ENCODE results near the gene PIP4P1. TPM values are rescaled to one million over a fixed set of nuclear protein-coding genes. Genes with fewer than 3 reads are reported as not detected.
A peak's percentile ranks its signal among the peaks of the same experiment; 100 is the strongest.

The PIP4P1 gene
- total RNA-seq, 1 donor from 2014 or later = 36.8 TPM

- TF ChIP-seq, protein P1, sequence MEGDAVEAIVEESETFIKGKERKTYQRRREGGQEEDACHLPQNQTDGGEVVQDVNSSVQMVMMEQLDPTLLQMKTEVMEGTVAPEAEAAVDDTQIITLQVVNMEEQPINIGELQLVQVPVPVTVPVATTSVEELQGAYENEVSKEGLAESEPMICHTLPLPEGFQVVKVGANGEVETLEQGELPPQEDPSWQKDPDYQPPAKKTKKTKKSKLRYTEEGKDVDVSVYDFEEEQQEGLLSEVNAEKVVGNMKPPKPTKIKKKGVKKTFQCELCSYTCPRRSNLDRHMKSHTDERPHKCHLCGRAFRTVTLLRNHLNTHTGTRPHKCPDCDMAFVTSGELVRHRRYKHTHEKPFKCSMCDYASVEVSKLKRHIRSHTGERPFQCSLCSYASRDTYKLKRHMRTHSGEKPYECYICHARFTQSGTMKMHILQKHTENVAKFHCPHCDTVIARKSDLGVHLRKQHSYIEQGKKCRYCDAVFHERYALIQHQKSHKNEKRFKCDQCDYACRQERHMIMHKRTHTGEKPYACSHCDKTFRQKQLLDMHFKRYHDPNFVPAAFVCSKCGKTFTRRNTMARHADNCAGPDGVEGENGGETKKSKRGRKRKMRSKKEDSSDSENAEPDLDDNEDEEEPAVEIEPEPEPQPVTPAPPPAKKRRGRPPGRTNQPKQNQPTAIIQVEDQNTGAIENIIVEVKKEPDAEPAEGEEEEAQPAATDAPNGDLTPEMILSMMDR (IDR thresholded peaks at IDR 0.05; ENCODE audit: unreplicated experiment) = no peak
- no peak overlapping the region for H3K27ac Mint-ChIP-seq (ENCODE audit: unreplicated experiment)
- no peaks in the 10 kb centered on the region for H3K9me3 Mint-ChIP-seq (ENCODE audit: unreplicated experiment)
- DNase-seq (ENCODE audit: low spot score) = no peak
- peaks cover 10% of the 10 kb centered on the region for H3K4me1 Mint-ChIP-seq (ENCODE audit: unreplicated experiment)
- no peaks in the 10 kb centered on the region for H3K36me3 Mint-ChIP-seq (ENCODE audit: low read depth, unreplicated experiment)
- H3K27me3 Mint-ChIP-seq (ENCODE audit: unreplicated experiment) = peaks cover under 1% of the 10 kb centered on the region
- no peak overlapping the region for H3K4me3 Mint-ChIP-seq (ENCODE audit: unreplicated experiment)
These were observed 41.8 kb downstream of the PIP4P1 start for GRCh38 chr14:20419419-20419818.

DNA sequence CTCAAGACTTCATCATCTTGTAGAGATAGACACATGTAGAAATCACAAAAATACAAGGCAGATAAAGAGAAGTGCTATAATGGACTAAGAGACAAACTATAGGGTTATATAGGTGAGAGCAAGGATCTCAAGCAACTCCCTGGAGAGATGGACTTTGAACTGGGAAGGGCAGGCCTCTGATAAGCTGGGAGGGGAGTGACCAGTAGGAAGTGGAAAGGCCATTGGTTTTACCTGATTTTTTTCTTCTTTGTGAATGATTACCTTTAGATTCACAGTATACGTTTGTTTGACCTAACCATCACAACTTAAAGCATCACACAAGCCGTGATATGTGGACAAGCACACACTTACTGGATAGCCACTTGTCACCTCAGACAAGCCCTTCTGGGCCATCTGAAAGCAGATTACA, 42.7 kb downstream of the PIP4P1 start:
- Mint-ChIP-seq H3K27ac (ENCODE audit: unreplicated experiment) (no peak overlapping the region), H3K4me1 (ENCODE audit: unreplicated experiment) (peaks cover 14% of the 10 kb centered on the region), H3K36me3 (ENCODE audit: low read depth, unreplicated experiment) (peaks cover 2% of the 10 kb centered on the region), H3K4me3 (ENCODE audit: unreplicated experiment) (no peak overlapping the region), H3K9me3 (ENCODE audit: unreplicated experiment) (no peaks in the 10 kb centered on the region), H3K27me3 (ENCODE audit: unreplicated experiment) (peaks cover 2% of the 10 kb centered on the region)
- TF ChIP-seq, protein P1 (IDR thresholded peaks at IDR 0.05; ENCODE audit: unreplicated experiment) = no peak
- DNase-seq (ENCODE audit: low spot score) = no peak

GRCh38 chr14:20417250-20418186, 43.7 kb downstream of the PIP4P1 start:
- Mint-ChIP-seq H3K4me3 (ENCODE audit: unreplicated experiment) (no peak overlapping the region), H3K27me3 (ENCODE audit: unreplicated experiment) (peaks cover 2% of the 10 kb centered on the region), H3K36me3 (ENCODE audit: low read depth, unreplicated experiment) (peaks cover 3% of the 10 kb centered on the region), H3K9me3 (ENCODE audit: unreplicated experiment) (no peaks in the 10 kb centered on the region), H3K4me1 (ENCODE audit: unreplicated experiment) (peaks cover 8% of the 10 kb centered on the region), H3K27ac (ENCODE audit: unreplicated experiment) (no peak overlapping the region)
- DNase-seq (ENCODE audit: low spot score) = no peak
- TF ChIP-seq, protein P1 (IDR thresholded peaks at IDR 0.05; ENCODE audit: unreplicated experiment) = no peak

- Mint-ChIP-seq H3K4me3 (ENCODE audit: unreplicated experiment) (no peak overlapping the region), H3K36me3 (ENCODE audit: low read depth, unreplicated experiment) (peaks cover 3% of the 10 kb centered on the region), H3K27me3 (ENCODE audit: unreplicated experiment) (peaks cover 2% of the 10 kb centered on the region), H3K4me1 (ENCODE audit: unreplicated experiment) (peaks cover 9% of the 10 kb centered on the region), H3K9me3 (ENCODE audit: unreplicated experiment) (no peaks in the 10 kb centered on the region), H3K27ac (ENCODE audit: unreplicated experiment) (no peak overlapping the region)
- TF ChIP-seq, protein P1 (IDR thresholded peaks at IDR 0.05; ENCODE audit: unreplicated experiment) = no peak
- DNase-seq (ENCODE audit: low spot score) = no peak
These were observed 45.0 kb downstream of the PIP4P1 start for GRCh38 chr14:20416223-20416622.

DNA sequence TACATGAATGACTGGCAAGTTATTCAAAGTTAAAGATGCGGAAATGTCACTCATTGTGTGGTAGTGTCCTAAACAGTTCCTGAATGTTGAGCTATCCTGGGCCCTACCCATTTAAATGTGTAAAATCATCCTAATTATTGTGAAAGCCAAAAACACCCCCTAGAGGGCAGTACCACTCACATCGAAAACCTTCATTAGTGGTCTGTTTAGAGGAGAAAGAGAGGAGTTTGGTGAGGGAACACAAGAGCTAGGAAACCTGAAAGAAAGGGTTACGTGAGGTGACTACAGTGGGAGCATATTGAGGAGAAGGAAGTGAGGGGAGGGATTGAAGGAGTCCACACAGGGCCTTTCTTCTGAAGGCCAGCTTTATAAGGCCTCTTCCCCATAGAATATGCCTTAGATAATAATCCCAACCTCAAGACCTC, 45.4 kb downstream of the PIP4P1 start:
- TF ChIP-seq, protein P1 (IDR thresholded peaks at IDR 0.05; ENCODE audit: unreplicated experiment) = peak; percentile 65
- DNase-seq (ENCODE audit: low spot score) = peak; percentile 50
- H3K4me3 Mint-ChIP-seq (ENCODE audit: unreplicated experiment) = no peak overlapping the region
- no peaks in the 10 kb centered on the region for H3K9me3 Mint-ChIP-seq (ENCODE audit: unreplicated experiment)
- H3K4me1 Mint-ChIP-seq (ENCODE audit: unreplicated experiment) = peaks cover 11% of the 10 kb centered on the region
- H3K27ac Mint-ChIP-seq (ENCODE audit: unreplicated experiment) = no peak overlapping the region
- peaks cover 3% of the 10 kb centered on the region for H3K36me3 Mint-ChIP-seq (ENCODE audit: low read depth, unreplicated experiment)
- H3K27me3 Mint-ChIP-seq (ENCODE audit: unreplicated experiment) = peaks cover 4% of the 10 kb centered on the region

Data from endothelial cell (in vitro differentiated cells).